HFFc6 (cell line): ENCODE data around the gene BGN. TPM values are rescaled to one million over a fixed set of nuclear protein-coding genes. Genes with fewer than 3 reads are reported as not detected.

Source experiments
- DNase-seq: peaks from one replicate; pipeline ENCODE4 v3.0.0-alpha.2; 2018
- H3K27ac Mint-ChIP-seq: 2 replicates; pipeline ENCODE4 v1.8.0; 2020; ENCODE audit warnings: mild to moderate bottlenecking, mixed read lengths
- H3K27me3 Mint-ChIP-seq: 2 replicates; pipeline ENCODE4 v1.8.0; 2021; ENCODE audit warnings: mild to moderate bottlenecking, moderate library complexity, mixed read lengths; ENCODE audit not compliant: insufficient read depth
- H3K36me3 Mint-ChIP-seq: 2 replicates; pipeline ENCODE4 v1.8.0; 2021; ENCODE audit warnings: low read depth, mixed read lengths
- H3K4me1 Mint-ChIP-seq: 2 replicates; pipeline ENCODE4 v1.8.0; 2020; ENCODE audit warnings: low read depth, mixed read lengths
- H3K4me3 Mint-ChIP-seq: 2 replicates; pipeline ENCODE4 v1.8.0; 2020; ENCODE audit warnings: mild to moderate bottlenecking, moderate library complexity, mixed read lengths
- H3K9me3 Mint-ChIP-seq: 2 replicates; pipeline ENCODE4 v1.8.0; 2020; ENCODE audit warnings: mild to moderate bottlenecking, mixed read lengths
- CTCF ChIP-seq: fragments of 200-600 bp; sonication (generic); IDR thresholded peaks from 2 replicates; pipeline ENCODE4 v1.5.0; 2021; ENCODE audit warnings: antibody characterized with exemption, mild to moderate bottlenecking
- total RNA-seq, 6 experiments: library from RNA; stranded (reverse); fragmentation: NEBNext Ultra II Directional; extraction: Animal tissue kit (Norgen Biotek cat#: 25700); gene quantifications; 2 replicates in 1 of 6; 3 replicates in 5 of 6; pipeline ENCODE4 v1.2.3, GENCODE V29; 2021

Gene BGN
- total RNA-seq, 6 experiments from 2014 or later = 324 to 382 (median 367) TPM

GRCh38 chrX:153516073-153516472, 21.3 kb downstream of the BGN start:
- Mint-ChIP-seq H3K36me3 (no peaks in the 10 kb centered on the region), H3K9me3 (no peaks in the 10 kb centered on the region), H3K27me3 (peaks cover 25% of the 10 kb centered on the region), H3K4me1 (peaks cover 6% of the 10 kb centered on the region), H3K27ac (no peak overlapping the region), H3K4me3 (no peak overlapping the region; the same call in 1 of the 2 replicates)
- DNase-seq = no peak
- no peak for TF ChIP-seq CTCF

GRCh38 chrX:153517423-153517822, 22.6 kb downstream of the BGN start, which contains the start of gene ATP2B3:
Gene ATP2B3, plus strand, starts transcription at chrX:153517642. Its CDS starts 18,606 bp downstream, at chrX:153536248.
- no peak for TF ChIP-seq CTCF
- Mint-ChIP-seq H3K27ac (no peak within 1 kb of the TSS), H3K4me1 (peaks cover 6% of the 10 kb centered on the region), H3K36me3 (no peaks in the 10 kb centered on the region), H3K27me3 (peaks cover 25% of the 10 kb centered on the region), H3K9me3 (no peaks in the 10 kb centered on the region), H3K4me3 (peak within 1 kb of the TSS; percentile 24; the same call in 1 of the 2 replicates)
- DNase-seq = no peak

- H3K4me1 Mint-ChIP-seq = peaks cover 6% of the 10 kb centered on the region
- H3K9me3 Mint-ChIP-seq = no peaks in the 10 kb centered on the region
- peak overlapping the region; percentile 24; the same call in 1 of the 2 replicates for H3K4me3 Mint-ChIP-seq
- no peaks in the 10 kb centered on the region for H3K36me3 Mint-ChIP-seq
- H3K27me3 Mint-ChIP-seq = peaks cover 25% of the 10 kb centered on the region
- TF ChIP-seq CTCF = no peak
- no peak overlapping the region for H3K27ac Mint-ChIP-seq
- no peak for DNase-seq
Observed at GRCh38 chrX:153517946-153518834, 23.4 kb downstream of the BGN start.

- Mint-ChIP-seq H3K36me3 (no peaks in the 10 kb centered on the region), H3K9me3 (no peaks in the 10 kb centered on the region), H3K4me3 (peak overlapping the region; percentile 49; the same call in 1 of the 2 replicates), H3K27ac (no peak overlapping the region), H3K4me1 (peaks cover 6% of the 10 kb centered on the region), H3K27me3 (peaks cover 21% of the 10 kb centered on the region)
- no peak for TF ChIP-seq CTCF
- peak; percentile 15 for DNase-seq
Observed at GRCh38 chrX:153519569-153520286, 24.9 kb downstream of the BGN start.

GRCh38 chrX:153520287-153520917, 25.6 kb downstream of the BGN start:
- Mint-ChIP-seq H3K36me3 (no peaks in the 10 kb centered on the region), H3K4me1 (peaks cover 6% of the 10 kb centered on the region), H3K27me3 (peaks cover 21% of the 10 kb centered on the region), H3K9me3 (no peaks in the 10 kb centered on the region), H3K27ac (no peak overlapping the region), H3K4me3 (peak overlapping the region; percentile 49; the same call in 1 of the 2 replicates)
- no peak for TF ChIP-seq CTCF
- no peak for DNase-seq
